Epithelial cell of proximal tubule (primary cell): ENCODE measurements around the gene DLG1. TPM values are rescaled to one million over a fixed set of nuclear protein-coding genes. Genes with fewer than 3 reads are reported as not detected.

Experiments
- DNase-seq: peaks from one replicate; pipeline ENCODE4 v3.0.0-alpha.2; 2011; ENCODE audit warnings: low read depth
- H3K4me3 ChIP-seq: 2 replicates; pipeline ENCODE4 v1.5.1; 2011; ENCODE audit warnings: low read depth, mild to moderate bottlenecking, low read length
- CTCF ChIP-seq: conservative IDR thresholded peaks from 2 replicates; pipeline ENCODE4 v1.5.1; 2012; ENCODE audit warnings: low read depth, mild to moderate bottlenecking, low read length
- total RNA-seq: library from RNA; depleted of rRNA; stranded (reverse); fragments of >200 nt; gene quantifications from 2 replicates; pipeline ENCODE4 v1.2.3, GENCODE V29; 2015

Gene DLG1
- total RNA-seq, 1 donor from 2014 or later, result 67.6 TPM

- no peak for DNase-seq
- no peak for TF ChIP-seq CTCF
- no peak overlapping the region for H3K4me3 ChIP-seq
Measured at GRCh38 chr3:197027151-197027895, 271.1 kb downstream of the DLG1 start.

- DNase-seq, result no peak
- H3K4me3 ChIP-seq, result no peak overlapping the region
- no peak for TF ChIP-seq CTCF
Measured at GRCh38 chr3:197026481-197026866, 271.9 kb downstream of the DLG1 start.

GRCh38 chr3:197025736-197026480 lies 272.5 kb downstream of the DLG1 start:
- DNase-seq, result no peak
- no peak for TF ChIP-seq CTCF
- no peak overlapping the region for H3K4me3 ChIP-seq

- no peak overlapping the region for H3K4me3 ChIP-seq
- TF ChIP-seq CTCF, result no peak
- no peak for DNase-seq
Measured at GRCh38 chr3:197024881-197025735, 273.3 kb downstream of the DLG1 start.

GRCh38 chr3:197023998-197024651 lies 274.3 kb downstream of the DLG1 start:
- no peak for TF ChIP-seq CTCF
- peak overlapping the region; percentile 26 for H3K4me3 ChIP-seq
- no peak for DNase-seq

- H3K4me3 ChIP-seq, result peak overlapping the region; percentile 26
- DNase-seq, result no peak
- TF ChIP-seq CTCF, result no peak
Measured at GRCh38 chr3:197023241-197023997, 275.0 kb downstream of the DLG1 start.
